ENCODE results near the gene FAAP20.
A peak's percentile ranks its signal among the peaks of the same experiment; 100 is the strongest.

The FAAP20 gene

GRCh38 chr1:2181752-2182151, 12.8 kb downstream of the FAAP20 start:
- Histone ChIP-seq H3K36me3 (peaks cover 97% of the 10 kb centered on the region), H3K27ac (peak overlapping the region; percentile 13; the same call in 1 of the 2 replicates), H4K20me1 (peaks cover 86% of the 10 kb centered on the region), H3K4me3 (no peak overlapping the region), H3K27me3 (no peaks in the 10 kb centered on the region), H3K4me1 (0 out of 2 replicates have a peak, but pooled peaks cover 6% of the 10 kb centered on the region), H3K9me3 (no peaks in the 10 kb centered on the region), H3K4me2 (no peak overlapping the region), H3K9ac (no peak overlapping the region)
- no peak for TF ChIP-seq Cebpa-rat (IDR thresholded peaks at IDR 0.05)

DNA sequence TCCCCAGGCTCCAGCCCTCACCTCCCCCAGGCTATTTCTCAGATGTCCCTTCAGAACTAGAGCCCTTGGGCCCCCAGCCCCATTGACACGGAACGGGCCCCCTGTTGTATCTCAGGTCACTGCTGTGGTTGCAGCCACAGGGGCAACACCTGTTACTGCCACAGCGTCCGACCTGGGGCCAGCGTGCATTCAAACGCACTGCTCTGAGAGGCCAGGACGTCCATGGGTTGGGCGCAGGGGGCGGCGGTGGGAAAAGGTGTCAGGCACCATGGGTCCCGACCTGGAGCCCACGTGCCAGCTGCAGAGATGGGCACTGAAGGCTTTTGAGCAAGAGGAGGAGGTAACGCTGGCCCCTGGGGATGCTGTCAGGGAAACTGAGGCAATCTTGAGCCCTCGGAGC, 13.3 kb downstream of the FAAP20 start:
- TF ChIP-seq Cebpa-rat (IDR thresholded peaks at IDR 0.05), result no peak
- no peak overlapping the region for H3K4me2 ChIP-seq
- no peak overlapping the region for H3K4me3 ChIP-seq
- no peak overlapping the region for H3K27ac ChIP-seq
- H3K36me3 ChIP-seq, result peaks cover 98% of the 10 kb centered on the region
- H3K9ac ChIP-seq, result no peak overlapping the region
- no peaks in the 10 kb centered on the region for H3K9me3 ChIP-seq
- H4K20me1 ChIP-seq, result peaks cover 91% of the 10 kb centered on the region
- no peaks in the 10 kb centered on the region for H3K27me3 ChIP-seq
- H3K4me1 ChIP-seq, result 0 out of 2 replicates have a peak, but pooled peaks cover 6% of the 10 kb centered on the region

GRCh38 chr1:2180297-2181245, 14.0 kb downstream of the FAAP20 start:
- peaks cover 92% of the 10 kb centered on the region for H4K20me1 ChIP-seq
- no peak overlapping the region for H3K27ac ChIP-seq
- no peak for TF ChIP-seq Cebpa-rat (IDR thresholded peaks at IDR 0.05)
- no peaks in the 10 kb centered on the region for H3K27me3 ChIP-seq
- no peak overlapping the region for H3K4me2 ChIP-seq
- no peak overlapping the region for H3K9ac ChIP-seq
- H3K4me1 ChIP-seq, result 0 out of 2 replicates have a peak, but pooled peaks cover 6% of the 10 kb centered on the region
- no peaks in the 10 kb centered on the region for H3K9me3 ChIP-seq
- peaks cover 98% of the 10 kb centered on the region for H3K36me3 ChIP-seq
- H3K4me3 ChIP-seq, result no peak overlapping the region

- H3K9ac ChIP-seq, result no peak overlapping the region
- TF ChIP-seq Cebpa-rat (IDR thresholded peaks at IDR 0.05), result no peak
- no peak overlapping the region for H3K4me2 ChIP-seq
- H3K36me3 ChIP-seq, result peaks cover 95% of the 10 kb centered on the region
- H3K9me3 ChIP-seq, result no peaks in the 10 kb centered on the region
- peaks cover 87% of the 10 kb centered on the region for H4K20me1 ChIP-seq
- H3K4me3 ChIP-seq, result no peak overlapping the region
- H3K27ac ChIP-seq, result no peak overlapping the region
- H3K27me3 ChIP-seq, result no peaks in the 10 kb centered on the region
- peaks cover 7% of the 10 kb centered on the region for H3K4me1 ChIP-seq
Observed at GRCh38 chr1:2179283-2180013, 15.1 kb downstream of the FAAP20 start.

DNA sequence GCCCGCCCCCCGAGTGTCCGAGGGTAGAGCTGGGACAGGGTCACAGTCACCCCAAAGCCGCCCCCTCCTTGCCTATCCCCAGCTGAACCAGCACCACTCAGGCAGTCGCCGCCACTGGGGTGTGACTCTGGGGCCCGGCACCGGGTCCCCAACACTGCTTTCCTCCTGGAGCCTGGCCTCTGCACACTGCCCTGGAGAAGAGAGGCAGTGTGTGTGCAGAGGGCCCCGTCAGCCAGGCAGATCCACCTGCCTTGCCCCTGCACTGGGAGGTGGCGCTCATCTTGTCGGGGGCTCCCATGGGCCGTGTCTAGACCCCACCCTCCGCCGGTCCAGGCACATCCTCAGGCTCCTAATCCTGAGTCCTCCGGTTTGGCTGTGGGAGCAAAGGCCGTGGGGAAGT, 15.7 kb downstream of the FAAP20 start:
- H3K4me1 ChIP-seq, result peaks cover 12% of the 10 kb centered on the region
- no peaks in the 10 kb centered on the region for H3K27me3 ChIP-seq
- H4K20me1 ChIP-seq, result peaks cover 87% of the 10 kb centered on the region
- H3K4me3 ChIP-seq, result no peak overlapping the region
- H3K9me3 ChIP-seq, result no peaks in the 10 kb centered on the region
- H3K4me2 ChIP-seq, result no peak overlapping the region
- H3K9ac ChIP-seq, result no peak overlapping the region
- no peak overlapping the region for H3K27ac ChIP-seq
- H3K36me3 ChIP-seq, result peaks cover 94% of the 10 kb centered on the region
- no peak for TF ChIP-seq Cebpa-rat (IDR thresholded peaks at IDR 0.05)

DNA sequence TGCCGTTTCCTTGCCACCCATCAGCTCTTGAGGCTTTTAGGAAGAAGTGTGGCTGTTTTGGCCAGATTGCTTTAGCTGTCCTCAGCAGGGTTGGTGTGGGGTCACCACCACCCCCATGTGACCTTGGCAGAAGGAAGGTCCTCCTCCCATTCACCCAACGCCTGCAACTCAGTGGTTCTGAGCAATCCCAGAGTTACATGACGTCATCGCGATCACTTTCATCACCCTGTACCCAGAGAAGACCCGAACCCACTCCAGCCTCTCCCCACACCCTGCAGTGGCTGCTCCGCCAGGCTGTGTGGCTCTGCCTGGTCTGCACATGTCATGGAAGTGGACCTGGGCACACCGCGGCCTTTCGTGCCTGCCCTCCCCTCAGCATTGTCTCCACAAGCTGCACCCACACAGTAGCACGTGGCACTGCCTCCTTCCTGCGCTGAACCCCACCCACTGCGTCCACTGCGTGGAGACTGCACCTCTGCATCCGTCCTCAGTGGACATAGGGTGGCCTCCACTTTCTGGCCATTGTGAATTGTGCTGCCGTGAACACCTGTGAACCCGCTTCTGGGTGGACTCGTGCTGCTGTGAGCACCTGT, 16.5 kb downstream of the FAAP20 start:
- TF ChIP-seq Cebpa-rat (IDR thresholded peaks at IDR 0.05), result no peak
- H4K20me1 ChIP-seq, result peaks cover 88% of the 10 kb centered on the region
- H3K9me3 ChIP-seq, result no peaks in the 10 kb centered on the region
- no peak overlapping the region for H3K4me3 ChIP-seq
- no peak overlapping the region for H3K4me2 ChIP-seq
- H3K27me3 ChIP-seq, result no peaks in the 10 kb centered on the region
- no peak overlapping the region for H3K27ac ChIP-seq
- H3K9ac ChIP-seq, result no peak overlapping the region
- H3K4me1 ChIP-seq, result peaks cover 15% of the 10 kb centered on the region
- peaks cover 94% of the 10 kb centered on the region for H3K36me3 ChIP-seq

- H3K9ac ChIP-seq, result no peak overlapping the region
- H4K20me1 ChIP-seq, result peaks cover 92% of the 10 kb centered on the region
- peaks cover 94% of the 10 kb centered on the region for H3K36me3 ChIP-seq
Observed at GRCh38 chr1:2177541-2177940, 17.0 kb downstream of the FAAP20 start.

GRCh38 chr1:2176615-2177014, 18.0 kb downstream of the FAAP20 start:
- Histone ChIP-seq H3K36me3 (peaks cover 94% of the 10 kb centered on the region), H3K27ac (no peak overlapping the region), H3K27me3 (no peaks in the 10 kb centered on the region), H3K4me1 (peaks cover 15% of the 10 kb centered on the region), H3K9me3 (no peaks in the 10 kb centered on the region), H4K20me1 (peaks cover 92% of the 10 kb centered on the region), H3K4me2 (no peak overlapping the region), H3K4me3 (no peak overlapping the region), H3K9ac (no peak overlapping the region)
- no peak for TF ChIP-seq Cebpa-rat (IDR thresholded peaks at IDR 0.05)

More at GRCh38 chr1:2177541-2177940, 17.0 kb downstream of the FAAP20 start:
- no peak for TF ChIP-seq Cebpa-rat (IDR thresholded peaks at IDR 0.05)
- H3K4me3 ChIP-seq, result no peak overlapping the region
- H3K27ac ChIP-seq, result no peak overlapping the region
- H3K4me2 ChIP-seq, result no peak overlapping the region
- H3K4me1 ChIP-seq, result peaks cover 15% of the 10 kb centered on the region
- no peaks in the 10 kb centered on the region for H3K9me3 ChIP-seq
- H3K27me3 ChIP-seq, result no peaks in the 10 kb centered on the region

DNA sequence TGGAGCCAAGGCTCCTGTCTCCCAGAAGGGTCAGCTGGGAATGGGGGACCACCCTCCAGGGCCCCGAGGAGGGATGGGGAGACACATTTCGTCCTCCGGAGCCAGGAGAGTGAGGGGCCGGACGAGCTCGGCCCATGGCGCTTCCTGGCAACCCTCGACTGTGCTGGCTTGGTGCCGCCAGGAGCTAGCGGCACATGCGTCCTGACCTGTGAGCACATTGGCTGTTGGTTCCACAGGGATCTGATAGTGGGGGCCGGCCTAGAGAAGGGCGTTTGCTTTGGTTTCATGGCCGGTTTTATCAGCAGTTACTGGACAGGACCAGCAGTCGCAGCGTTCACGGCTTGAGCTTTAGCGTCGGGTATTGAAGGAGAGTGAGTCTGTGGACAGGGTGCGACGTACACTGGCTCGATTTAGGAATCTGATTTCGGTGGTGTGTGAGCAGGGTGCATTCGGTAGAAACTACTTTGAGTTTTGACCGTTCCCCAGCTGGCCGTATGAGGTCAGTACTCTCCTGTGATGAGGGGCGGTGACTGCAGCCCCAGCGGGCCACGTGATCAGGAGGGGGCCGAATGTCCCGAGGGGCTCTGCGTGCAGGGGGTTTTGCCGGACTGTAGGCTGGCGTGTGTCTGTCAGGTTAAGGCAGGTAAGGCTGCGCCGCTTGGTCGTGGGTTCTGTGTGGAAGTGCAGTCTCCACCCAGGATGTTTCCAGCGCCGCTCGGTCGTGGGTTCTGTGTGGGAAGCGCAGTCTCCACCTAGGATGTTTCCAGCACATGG, 18.7 kb downstream of the FAAP20 start:
- Histone ChIP-seq H3K27ac (no peak overlapping the region), H3K27me3 (no peaks in the 10 kb centered on the region), H4K20me1 (peaks cover 90% of the 10 kb centered on the region), H3K4me3 (no peak overlapping the region), H3K4me1 (peaks cover 15% of the 10 kb centered on the region), H3K9me3 (no peaks in the 10 kb centered on the region), H3K4me2 (no peak overlapping the region), H3K9ac (no peak overlapping the region), H3K36me3 (peaks cover 94% of the 10 kb centered on the region)
- no peak for TF ChIP-seq Cebpa-rat (IDR thresholded peaks at IDR 0.05)
